ENCODE data around the gene MAST4.

The MAST4 gene

GRCh38 chr5:66889056-66889455, 292.9 kb downstream of the MAST4 start:
- TF ChIP-seq POLR2AphosphoS5 (IDR thresholded peaks at IDR 0.05; ENCODE audit: low read depth) (no peak), REST (IDR thresholded peaks at IDR 0.05; ENCODE audit: insufficient replicate concordance, low read depth) (no peak), SPI1 (IDR thresholded peaks at IDR 0.05; ENCODE audit: borderline replicate concordance, low read depth) (no peak), GABPA (IDR thresholded peaks at IDR 0.05; ENCODE audit: low read depth) (no peak)
- TF ChIP-seq, protein P1, sequence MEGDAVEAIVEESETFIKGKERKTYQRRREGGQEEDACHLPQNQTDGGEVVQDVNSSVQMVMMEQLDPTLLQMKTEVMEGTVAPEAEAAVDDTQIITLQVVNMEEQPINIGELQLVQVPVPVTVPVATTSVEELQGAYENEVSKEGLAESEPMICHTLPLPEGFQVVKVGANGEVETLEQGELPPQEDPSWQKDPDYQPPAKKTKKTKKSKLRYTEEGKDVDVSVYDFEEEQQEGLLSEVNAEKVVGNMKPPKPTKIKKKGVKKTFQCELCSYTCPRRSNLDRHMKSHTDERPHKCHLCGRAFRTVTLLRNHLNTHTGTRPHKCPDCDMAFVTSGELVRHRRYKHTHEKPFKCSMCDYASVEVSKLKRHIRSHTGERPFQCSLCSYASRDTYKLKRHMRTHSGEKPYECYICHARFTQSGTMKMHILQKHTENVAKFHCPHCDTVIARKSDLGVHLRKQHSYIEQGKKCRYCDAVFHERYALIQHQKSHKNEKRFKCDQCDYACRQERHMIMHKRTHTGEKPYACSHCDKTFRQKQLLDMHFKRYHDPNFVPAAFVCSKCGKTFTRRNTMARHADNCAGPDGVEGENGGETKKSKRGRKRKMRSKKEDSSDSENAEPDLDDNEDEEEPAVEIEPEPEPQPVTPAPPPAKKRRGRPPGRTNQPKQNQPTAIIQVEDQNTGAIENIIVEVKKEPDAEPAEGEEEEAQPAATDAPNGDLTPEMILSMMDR (IDR thresholded peaks at IDR 0.05; ENCODE audit: insufficient read depth, low read length) = no peak
- H3K4me3 ChIP-seq (replicated peaks; ENCODE audit: insufficient read depth, low read length) = no peak overlapping the region

GRCh38 chr5:66889524-66889923, 293.3 kb downstream of the MAST4 start:
- DNase-seq (ENCODE audit: low read depth in 1 of 2, low spot score in 1 of 2) = no peak
- no peak overlapping the region for H3K27ac ChIP-seq (replicated peaks)
- TF ChIP-seq GABPA (IDR thresholded peaks at IDR 0.05; ENCODE audit: low read depth) (no peak), SPI1 (IDR thresholded peaks at IDR 0.05; ENCODE audit: borderline replicate concordance, low read depth) (no peak), POLR2AphosphoS5 (IDR thresholded peaks at IDR 0.05; ENCODE audit: low read depth) (no peak), REST (IDR thresholded peaks at IDR 0.05; ENCODE audit: insufficient replicate concordance, low read depth) (no peak)
- TF ChIP-seq, protein P1 (IDR thresholded peaks at IDR 0.05; ENCODE audit: insufficient read depth, low read length) = no peak
- no peak overlapping the region for H3K4me3 ChIP-seq (replicated peaks; ENCODE audit: insufficient read depth, low read length)
- H3K27me3 ChIP-seq (ENCODE audit: insufficient read depth, poor library complexity, severe bottlenecking) = no peaks in the 10 kb centered on the region

More at GRCh38 chr5:66889056-66889455, 292.9 kb downstream of the MAST4 start:
- Histone ChIP-seq H3K27ac (replicated peaks) (no peak overlapping the region), H3K27me3 (ENCODE audit: insufficient read depth, poor library complexity, severe bottlenecking) (no peaks in the 10 kb centered on the region)
- no peak for DNase-seq (ENCODE audit: low read depth in 1 of 2, low spot score in 1 of 2)

DNA sequence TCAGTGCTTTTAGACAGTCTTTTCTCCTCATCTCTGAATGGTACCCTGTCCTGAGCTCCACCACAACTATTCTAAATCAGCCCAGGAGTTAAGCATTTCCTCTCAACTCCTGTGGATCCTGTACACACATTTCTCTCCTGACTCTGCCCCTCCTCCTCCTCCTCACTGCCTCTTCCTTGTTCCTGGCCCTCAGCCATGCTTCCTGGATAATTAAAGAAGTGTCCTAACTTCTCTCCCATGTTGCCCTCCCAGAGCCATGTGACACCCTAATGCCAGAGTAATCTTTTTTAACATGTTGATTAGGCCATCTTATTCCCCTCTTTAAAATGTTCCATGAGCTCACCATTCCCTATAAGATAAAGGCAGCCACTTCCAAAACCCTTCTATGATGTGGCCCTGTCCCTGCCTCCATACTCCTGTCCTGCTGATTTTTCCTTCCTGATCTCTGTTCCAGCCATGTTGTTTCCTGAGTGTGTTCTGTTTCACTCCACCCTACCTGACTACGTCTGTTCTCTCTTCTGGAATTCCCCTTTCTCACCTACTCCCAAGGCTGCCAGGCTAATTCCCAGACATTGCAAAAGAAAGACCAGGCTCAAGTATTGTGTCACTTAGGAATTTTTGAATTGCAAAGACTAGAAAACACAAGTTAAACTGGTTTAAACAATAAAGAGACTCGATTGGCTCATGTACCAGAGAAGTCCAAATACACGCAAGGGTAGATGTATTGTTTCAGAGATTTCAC, 295.2 kb downstream of the MAST4 start:
- no peak for DNase-seq (ENCODE audit: low read depth in 1 of 2, low spot score in 1 of 2)
- TF ChIP-seq REST (IDR thresholded peaks at IDR 0.05; ENCODE audit: insufficient replicate concordance, low read depth) (no peak), SPI1 (IDR thresholded peaks at IDR 0.05; ENCODE audit: borderline replicate concordance, low read depth) (no peak), GABPA (IDR thresholded peaks at IDR 0.05; ENCODE audit: low read depth) (no peak), POLR2AphosphoS5 (IDR thresholded peaks at IDR 0.05; ENCODE audit: low read depth) (no peak)
- TF ChIP-seq, protein P1 (IDR thresholded peaks at IDR 0.05; ENCODE audit: insufficient read depth, low read length) = no peak
- H3K27me3 ChIP-seq (ENCODE audit: insufficient read depth, poor library complexity, severe bottlenecking) = no peaks in the 10 kb centered on the region
- no peak overlapping the region for H3K27ac ChIP-seq (replicated peaks)
- no peak overlapping the region for H3K4me3 ChIP-seq (replicated peaks; ENCODE audit: insufficient read depth, low read length)
